ENCODE data around the gene TFF1.
"Not testable (repeated sequence)": the region's sequence is repeated elsewhere in the genome, so short reads cannot be mapped to it uniquely, and the experiment has no call there.

Gene TFF1

DNA sequence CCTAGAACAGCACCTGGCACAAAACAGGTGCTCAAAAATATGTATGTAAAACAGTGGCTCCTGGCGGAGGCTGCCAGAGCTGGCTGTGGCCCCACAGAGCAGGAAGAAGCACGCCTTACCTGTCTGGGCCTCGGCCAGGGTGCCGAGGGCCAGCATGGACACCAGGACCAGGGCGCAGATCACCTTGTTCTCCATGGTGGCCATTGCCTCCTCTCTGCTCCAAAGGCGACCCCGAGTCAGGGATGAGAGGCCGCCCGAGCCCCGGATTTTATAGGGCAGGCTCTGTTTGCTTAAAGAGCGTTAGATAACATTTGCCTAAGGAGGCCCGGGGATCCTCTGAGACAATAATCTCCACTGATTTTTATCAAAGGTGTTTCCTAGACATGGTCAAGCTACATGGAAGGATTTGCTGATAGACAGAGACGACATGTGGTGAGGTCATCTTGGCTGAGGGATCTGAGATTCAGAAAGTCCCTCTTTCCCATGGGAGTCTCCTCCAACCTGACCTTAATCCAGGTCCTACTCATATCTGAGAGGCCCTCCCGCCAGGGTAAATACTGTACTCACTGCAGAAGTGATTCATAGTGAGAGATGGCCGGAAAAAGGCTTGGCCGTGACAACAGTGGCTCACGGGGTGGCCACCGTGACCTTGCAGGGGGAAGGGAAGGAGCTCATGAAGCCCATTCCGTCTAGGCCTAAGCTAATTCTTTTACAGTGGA lies at the start of gene TFF1:
TSS of gene TFF1 (minus strand) at position 244 of the 719 bp plus-strand sequence. CDS start at position 204, 40 bp downstream.
- in situ Hi-C loops (cut with HindIII; ENCODE audit: low sequenced_read_pairs) = no loop called here

DNA sequence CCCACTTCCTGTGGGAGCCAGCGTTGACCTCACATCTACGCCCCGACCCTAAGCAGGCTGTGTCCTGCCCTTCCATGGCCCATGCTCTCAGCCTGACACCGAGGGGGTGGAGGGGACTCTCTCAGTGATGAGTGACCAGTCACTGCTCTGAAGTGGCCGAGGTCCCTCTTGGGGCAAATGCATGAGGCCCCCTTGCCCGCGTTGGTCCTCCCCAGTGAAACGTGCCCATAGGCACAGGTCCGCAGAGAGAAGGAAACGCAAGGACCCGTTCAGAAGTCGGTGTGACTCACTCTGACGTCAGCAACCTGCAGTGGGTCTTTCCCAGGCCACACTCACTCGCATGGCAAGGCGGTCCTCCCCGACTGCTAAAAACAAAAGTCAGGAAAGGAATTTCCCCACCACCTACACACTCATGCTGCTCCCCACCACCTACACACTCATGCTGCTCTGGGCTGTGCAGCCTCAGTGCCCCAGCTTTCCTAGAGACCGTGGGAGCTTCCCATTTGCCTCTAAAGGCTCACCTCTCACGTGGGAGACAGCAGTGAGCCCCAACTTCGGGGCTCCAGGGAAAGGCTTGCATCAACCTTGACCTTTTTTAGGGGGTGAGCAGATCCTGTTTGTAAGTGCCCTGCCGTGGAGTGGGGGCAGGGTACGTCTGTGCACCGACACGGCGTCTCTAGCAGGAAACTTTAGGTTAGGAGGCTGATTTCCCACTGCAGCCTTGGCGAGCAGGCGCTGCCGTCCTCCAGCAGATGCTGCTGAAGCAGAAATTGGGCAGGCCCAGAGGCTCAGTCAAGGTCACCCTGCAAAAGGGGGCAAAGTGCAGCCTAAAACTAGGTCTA lies 48.8 kb upstream of the TFF1 start:
- in situ Hi-C loops (cut with HindIII; ENCODE audit: low sequenced_read_pairs) = no loop called here

DNA sequence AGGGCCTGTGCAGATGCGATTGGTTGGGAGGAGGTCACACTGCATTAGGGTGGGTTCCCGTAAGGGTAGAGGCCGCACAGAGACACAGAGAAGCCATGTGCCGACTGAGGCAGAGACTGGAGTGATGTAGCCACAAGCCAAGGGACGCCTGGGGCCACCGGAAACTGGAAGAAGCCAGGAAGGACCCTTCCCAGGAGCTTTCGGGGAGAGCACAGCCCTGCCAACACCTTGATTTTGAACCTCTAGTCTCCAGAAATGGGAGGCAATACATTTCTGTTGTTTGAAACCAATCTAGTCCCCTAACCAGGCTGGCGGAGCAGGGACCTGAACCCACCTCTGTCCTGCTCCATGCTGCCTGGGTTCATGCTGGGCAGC lies 48.2 kb upstream of the TFF1 start:
- in situ Hi-C loops (cut with HindIII; ENCODE audit: low sequenced_read_pairs) = no loop called here

DNA sequence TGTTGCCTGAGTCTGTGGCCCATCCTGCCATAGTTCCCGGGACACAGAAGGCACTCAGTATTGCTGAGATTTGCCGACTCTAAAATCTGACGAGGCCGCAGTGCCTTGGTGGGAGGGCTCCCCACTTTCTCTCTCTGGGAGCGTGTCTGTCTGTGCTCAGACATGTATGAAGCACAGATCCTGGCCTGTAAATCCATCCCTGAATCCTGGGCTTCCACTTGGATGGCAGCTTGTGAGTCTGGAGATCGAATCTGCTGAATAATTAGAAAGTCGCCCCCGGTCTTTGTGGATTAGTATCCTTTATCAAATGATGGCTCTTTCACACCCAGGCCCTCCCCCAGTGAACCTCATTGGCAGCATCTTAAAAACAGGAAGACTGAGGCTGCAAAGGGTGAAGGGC lies 47.7 kb upstream of the TFF1 start:
- in situ Hi-C loops (cut with HindIII; ENCODE audit: low sequenced_read_pairs) = no loop called here

DNA sequence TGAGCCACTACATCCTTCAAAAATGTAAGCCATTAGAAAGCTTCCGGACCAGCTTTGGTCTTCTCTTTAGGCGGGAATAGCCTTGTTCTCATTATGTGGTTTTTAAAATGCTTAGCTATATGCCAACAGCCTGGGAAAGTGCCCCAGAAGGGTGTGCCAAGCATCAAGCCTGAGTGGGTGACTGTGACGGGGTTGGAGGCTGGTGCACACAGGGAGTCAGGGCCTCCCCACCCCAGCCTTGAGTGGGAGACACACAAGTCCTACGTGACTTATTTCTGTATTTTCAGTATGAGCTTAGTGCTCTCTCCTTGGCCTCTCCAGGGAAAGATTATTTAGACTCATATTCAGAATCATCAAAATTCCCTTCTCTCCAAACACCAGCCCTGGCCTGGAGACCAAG lies 47.2 kb upstream of the TFF1 start:
- in situ Hi-C loops (cut with HindIII; ENCODE audit: low sequenced_read_pairs) = no loop called here

DNA sequence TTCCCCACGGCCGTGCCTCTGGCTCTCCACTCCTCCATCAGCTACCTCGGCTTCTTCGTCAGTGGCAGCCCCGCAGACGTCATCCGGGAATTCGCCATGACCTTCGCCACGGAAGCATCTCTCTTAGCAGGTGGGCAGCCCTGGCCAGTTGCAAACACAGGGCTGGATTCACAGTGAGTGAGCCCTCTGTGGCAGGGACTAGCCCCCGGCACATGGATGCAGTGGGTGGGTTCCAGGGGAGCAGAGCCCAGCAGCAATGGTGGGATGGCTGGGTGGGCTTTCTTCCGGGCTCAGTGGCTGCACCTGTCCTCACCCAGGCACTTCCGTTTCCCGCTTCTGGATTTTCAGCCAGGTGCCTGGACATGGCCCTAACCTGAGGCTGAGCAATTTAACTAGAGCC lies 46.8 kb upstream of the TFF1 start:
- in situ Hi-C loops (cut with HindIII; ENCODE audit: low sequenced_read_pairs) = no loop called here

DNA sequence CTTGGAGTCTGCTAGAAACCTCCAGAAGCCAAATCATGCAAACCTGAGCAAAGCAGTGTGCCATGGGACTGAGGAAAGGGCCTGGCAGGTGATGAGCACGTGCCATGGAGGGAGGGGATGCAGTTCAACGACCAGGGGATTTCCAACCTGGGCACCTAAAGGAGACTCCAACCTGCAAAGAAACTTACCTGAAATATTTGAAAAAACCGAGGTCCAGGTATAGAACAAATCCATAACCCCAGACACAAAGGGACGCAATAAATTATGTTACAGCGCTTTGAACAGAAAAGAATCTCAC lies 46.2 kb upstream of the TFF1 start:
- in situ Hi-C loops (cut with HindIII; ENCODE audit: low sequenced_read_pairs) = no loop called here

DNA sequence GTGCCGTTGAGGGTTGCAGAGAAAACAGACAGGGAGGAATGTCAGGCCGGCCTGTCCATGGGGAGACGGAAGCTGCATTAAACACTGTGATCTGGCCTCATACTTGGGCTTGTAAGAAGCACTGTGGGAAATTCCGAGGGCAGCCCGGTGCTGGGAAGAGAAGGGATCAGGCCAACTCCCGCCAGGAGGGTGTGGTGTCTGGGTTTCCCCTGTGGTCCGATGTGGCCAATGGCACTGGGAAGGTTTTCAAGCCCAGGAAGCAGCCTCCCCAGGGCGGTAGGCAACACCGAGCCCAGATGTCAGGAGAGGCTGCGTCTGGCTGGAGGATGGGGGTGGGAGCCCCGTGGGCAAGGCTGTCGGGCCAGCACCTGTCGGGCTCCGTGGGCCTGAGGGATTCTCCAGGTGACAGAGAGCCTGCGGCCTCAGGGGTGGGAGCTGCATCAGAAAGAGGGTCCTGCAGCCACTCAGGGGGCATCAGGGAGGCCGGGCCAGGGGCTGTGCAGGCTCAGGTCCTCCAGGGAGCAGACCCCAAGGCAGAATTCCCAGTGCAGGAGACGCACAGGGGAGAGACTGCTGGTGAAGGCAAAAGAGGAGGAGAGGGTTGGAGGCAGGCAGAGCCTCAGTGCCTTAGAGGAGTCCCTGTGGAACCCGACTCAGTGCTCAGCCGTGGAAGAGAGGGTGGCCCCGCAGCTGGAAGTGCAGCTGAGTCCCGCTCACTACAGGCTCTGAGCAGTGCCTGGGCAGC lies 45.7 kb upstream of the TFF1 start:
- in situ Hi-C loops (cut with HindIII; ENCODE audit: low sequenced_read_pairs) = no loop called here

DNA sequence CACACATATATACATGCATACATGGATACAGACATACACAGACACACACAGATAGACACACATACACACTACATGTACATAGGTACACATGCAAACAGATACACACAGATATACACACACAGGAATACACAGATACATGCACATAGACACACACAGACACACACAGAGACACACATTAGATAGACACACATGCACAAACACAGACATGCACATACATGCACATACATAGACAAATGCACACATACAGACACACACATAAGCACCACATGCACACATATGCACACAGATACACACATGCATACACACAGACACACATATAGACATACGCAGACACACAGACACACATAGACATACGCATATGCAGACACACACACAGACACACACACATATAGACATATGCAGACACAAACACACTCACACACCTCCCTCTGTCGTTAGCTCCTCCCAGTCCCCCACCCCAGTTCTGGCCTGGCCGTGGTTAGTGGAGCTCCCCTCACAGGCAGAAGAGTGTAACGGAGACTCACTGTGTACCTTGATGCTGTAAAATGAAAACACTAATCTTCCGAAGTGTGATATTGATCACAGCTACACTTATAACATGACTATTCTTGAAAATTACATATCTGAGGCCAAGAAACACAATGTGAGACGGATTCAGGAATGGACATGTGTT lies 45.0 kb upstream of the TFF1 start:
- in situ Hi-C loops (cut with HindIII; ENCODE audit: low sequenced_read_pairs) = no loop called here

DNA sequence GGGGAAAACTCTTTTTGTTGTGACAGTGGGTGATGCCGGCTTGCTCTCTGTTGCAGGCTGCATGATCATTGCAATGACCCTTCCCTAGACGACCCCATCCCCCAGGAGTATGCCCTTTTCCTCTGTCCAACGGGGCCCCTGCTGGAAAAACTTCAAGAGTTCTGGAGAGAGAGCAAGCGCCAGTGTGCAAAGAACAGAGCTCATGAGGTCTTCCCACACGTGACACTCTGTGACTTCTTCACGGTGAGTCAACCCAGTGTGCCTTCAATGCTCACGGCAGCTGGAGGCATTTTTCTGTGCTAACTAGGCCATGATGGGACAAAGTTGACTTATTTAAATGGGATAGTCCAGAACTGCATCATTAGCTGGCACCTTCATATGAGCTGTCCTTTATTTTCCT lies 43.0 kb upstream of the TFF1 start:
- in situ Hi-C loops (cut with HindIII; ENCODE audit: low sequenced_read_pairs) = no loop called here

DNA sequence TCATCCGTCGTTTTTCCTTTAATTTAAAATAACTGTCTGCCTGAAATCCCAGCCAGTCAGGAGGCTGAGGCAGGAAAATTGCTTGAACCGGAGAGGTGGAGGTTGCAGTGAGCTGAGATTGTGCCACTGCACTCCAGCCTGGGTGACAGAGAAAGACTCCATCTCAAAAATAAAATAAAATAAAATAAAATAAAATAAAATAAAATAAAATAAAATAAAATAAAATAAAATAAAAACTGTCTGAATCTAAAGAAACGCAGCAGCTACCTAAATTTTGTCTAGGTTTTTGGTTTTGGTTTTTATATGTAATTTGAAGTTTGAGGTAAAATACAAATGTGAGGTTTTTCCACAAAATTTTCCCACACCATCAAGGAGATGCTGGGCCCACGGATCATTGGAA lies 42.4 kb upstream of the TFF1 start:
- in situ Hi-C loops (cut with HindIII; ENCODE audit: low sequenced_read_pairs) = not testable (repeated sequence)

DNA sequence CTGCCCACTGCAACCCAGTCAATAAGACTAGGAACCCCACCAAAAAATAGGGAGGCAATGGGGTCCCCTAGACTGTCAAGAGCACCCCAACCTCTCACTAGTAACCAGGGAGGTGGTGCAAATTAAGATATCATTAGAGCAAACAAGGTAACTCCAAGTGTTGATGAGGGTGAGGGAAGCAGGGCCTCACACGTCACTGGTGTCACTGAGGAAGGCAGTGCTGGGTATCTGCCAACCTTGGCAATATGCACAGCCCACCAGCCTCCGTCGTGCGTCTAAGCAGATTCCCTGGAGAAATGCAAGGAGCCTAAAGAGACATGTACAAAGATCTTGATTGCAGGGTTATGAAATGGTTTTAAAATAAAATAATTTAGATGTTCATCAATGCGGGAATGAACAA lies 41.1 kb upstream of the TFF1 start:
- in situ Hi-C loops (cut with HindIII; ENCODE audit: low sequenced_read_pairs) = no loop called here

DNA sequence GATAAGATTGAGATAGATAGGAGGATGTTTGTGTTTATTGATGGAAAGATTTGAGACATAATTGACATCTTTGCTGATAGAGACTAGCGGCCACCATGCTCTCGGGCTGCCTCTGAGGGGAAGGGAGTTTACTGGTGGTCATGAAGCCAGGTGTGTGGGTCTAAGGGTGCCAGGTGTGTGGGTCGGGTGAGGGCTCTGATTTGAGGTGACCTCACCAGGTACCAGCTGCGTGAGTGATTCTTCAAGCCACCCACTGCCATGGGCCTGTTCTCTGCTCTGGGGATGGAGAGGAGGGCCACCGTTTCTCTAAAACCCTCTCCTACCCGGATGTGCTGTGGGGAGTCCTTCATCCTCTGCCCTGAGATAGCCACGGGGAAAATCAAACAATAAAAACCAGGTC lies 40.5 kb upstream of the TFF1 start:
- in situ Hi-C loops (cut with HindIII; ENCODE audit: low sequenced_read_pairs) = no loop called here

DNA sequence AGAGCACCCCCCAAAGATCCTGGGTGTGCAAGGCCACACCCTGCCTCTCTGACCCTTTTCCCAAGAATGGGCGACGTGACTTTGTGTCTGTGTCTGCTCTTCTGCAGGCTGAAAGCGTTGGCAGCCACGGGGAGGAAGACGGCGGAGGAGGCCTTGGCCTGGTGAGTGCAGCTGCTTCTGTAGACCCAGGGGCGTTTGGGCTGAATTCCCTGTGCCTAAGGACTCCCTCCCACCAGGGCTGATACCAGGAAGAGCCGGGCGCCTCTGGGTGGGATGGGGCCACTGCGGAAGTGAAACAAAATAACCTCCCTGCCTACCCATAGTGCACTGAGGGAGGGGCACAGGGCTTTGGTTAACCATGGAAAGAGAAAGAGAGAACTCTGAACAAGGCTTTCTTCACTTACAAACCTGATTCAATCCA lies 39.9 kb upstream of the TFF1 start:
- in situ Hi-C loops (cut with HindIII; ENCODE audit: low sequenced_read_pairs) = no loop called here

DNA sequence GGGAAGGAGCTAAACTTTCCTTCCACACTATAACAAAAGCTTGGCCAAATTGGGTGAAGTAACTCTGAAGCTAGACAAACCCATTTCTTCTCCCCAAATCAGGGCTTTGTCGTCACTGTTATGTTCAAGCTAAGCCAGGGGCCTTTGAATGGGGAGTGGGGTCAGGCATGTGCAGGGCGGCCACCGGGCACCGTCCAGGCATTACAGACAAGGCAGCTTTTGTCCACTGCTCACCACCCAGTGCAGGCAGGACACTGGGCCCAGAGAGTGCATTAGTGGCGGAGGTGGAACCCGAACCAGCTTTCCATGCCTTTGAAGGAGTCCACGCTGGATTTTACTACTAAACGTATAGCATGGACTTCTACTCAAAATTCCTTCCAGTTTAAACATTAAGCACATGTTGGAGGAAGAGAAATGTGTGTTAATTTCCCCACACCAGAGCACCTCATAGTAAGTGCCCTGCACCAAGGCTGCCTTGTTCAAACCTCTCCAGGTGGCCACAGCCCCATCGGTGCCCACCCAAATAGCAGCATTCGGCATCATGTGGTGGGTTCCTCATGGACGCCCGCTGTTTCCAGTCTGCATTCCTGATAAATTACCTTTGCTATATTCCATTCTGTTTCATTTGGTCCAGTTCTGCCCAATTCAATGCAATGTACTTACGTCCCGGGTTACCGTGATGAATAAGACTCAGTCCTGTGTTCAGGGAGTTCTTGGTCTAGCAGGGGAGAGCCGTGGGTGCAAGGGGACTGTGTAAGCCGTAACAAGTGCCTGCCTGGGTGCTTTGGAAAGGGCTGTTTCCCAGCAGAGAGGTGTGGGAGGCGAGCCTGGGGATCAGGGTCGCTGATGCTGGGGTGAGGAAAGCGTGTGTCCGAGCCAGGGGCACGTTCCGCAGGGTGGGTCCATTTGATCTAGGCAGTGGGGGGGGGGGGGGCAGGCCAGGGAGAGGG lies 39.0 kb upstream of the TFF1 start:
- in situ Hi-C loops (cut with HindIII; ENCODE audit: low sequenced_read_pairs) = no loop called here

DNA sequence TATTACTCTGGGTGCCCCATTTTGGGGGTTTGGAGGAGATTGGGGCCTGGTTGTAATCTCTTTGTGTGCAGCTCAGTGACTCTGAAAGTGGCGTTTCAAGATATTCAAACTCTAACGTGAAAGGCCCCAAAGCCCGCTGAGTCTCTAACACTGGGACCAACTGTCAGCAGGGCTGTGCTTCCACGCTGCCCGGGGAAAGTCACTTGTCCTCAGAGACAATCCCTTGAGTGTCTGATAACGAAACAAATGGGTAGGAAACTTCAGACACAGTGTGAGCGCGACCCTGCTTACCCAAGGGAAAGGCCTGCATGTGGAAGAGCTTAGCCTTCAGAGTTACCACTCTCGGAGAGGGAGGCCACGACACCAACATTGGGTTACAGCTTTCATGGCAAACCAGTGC lies 38.2 kb upstream of the TFF1 start:
- in situ Hi-C loops (cut with HindIII; ENCODE audit: low sequenced_read_pairs) = no loop called here

DNA sequence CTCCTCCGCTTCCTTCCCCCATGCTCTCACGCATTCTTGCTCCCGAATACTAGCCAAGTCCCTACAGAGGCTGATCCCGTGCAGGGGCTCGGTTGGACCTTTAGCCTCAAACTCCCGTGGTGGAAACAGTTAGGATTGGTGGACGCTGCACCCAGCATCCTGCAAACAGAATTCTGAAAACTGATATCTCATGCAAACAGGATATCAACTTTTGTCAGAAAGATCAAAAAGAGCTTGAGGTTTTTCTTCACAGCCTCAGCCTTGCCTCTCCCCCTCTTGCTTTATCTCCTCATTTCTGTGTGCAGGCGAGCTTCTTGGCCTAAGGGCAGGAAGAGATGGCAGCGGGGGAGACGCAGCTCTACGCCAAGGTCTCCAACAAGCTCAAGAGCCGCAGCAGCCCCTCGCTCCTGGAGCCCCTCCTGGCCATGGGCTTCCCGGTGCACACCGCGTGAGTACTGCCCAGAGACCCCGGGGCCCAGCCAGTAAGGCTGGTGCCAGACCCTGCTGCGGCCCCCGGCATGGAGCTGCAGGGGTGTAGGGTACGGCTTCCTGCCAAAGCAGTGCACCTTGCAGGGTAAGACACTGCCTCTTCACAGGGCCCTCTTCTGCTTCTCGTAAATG lies 37.4 kb upstream of the TFF1 start, which contains the start of gene UBASH3A:
TSS of gene UBASH3A (plus strand) at position 292 of the 621 bp plus-strand sequence. CDS start at position 336, 44 bp downstream.
- in situ Hi-C loops (cut with HindIII; ENCODE audit: low sequenced_read_pairs) = no loop called here

DNA sequence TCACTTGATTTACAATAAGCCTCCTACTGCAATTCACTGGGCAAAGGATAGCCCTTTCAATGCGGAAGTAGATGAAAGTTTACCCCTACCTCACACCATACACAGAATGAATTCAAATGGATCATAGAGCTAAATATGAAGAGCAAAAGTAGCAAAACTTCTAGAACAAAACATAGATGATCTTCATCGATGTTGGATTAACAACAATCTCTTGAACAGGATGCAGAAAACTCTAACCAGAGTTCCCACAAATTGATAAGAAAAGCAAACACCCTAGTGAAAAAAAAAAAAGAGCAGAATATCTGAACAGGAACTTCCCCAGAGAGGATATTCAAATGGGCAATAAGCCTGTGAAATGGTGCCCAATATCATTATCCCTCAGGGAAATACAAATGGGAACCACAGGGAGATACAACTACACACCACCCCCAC lies 35.5 kb upstream of the TFF1 start:
- in situ Hi-C loops (cut with HindIII; ENCODE audit: low sequenced_read_pairs) = no loop called here

DNA sequence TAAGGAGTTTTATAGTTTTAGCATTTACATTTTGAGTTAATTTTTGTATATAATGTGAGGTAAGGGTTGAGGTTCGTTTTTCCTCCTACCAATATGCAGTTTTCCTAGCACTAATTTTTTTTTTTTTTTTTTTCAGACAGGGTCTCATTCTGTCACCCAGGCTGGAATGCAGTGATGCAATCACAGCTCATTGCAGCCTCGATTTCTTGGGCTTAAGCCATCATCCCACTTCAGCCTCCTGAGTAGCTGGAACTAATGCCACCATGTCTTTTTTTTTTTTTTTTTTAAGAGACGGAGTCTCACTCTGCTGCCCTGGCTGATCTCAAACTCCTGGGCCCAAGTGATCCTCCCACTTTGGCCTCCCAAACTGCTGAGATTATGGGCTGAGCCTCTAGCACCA lies 34.8 kb upstream of the TFF1 start:
- in situ Hi-C loops (cut with HindIII; ENCODE audit: low sequenced_read_pairs) = no loop called here

DNA sequence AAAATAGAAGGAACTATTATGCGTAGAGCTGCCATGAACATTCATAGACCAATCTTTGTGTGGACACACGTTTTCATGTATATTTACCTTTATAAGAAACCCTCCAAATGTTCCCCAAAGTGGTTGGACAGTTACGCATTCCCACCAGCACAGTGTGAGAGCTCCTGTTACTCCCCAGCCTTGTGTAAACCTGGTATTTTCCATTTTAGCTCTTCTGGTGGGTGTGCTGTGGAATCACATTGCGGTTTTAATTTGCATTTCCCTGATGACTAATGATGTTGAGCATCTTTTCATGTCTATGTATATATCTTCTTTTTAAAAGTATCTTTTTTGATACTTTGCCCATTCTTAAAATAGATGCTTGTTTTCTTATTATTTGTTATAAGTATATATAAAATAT lies 34.2 kb upstream of the TFF1 start:
- in situ Hi-C loops (cut with HindIII; ENCODE audit: low sequenced_read_pairs) = no loop called here

Measured in DLD1 (cell line).